ENCODE data around the gene TSNAXIP1.

The TSNAXIP1 gene

GRCh38 chr16:67773569-67774456 is 32.9 kb upstream of the TSNAXIP1 start:
- no peak overlapping the region for H3K4me3 ChIP-seq (replicated peaks; ENCODE audit: low read depth, low read length)
- DNase-seq (ENCODE audit: low read depth) = peak; percentile 57
- no peak for TF ChIP-seq CTCF (IDR thresholded peaks at IDR 0.05; ENCODE audit: low read length, missing control alignments)

- no peak for TF ChIP-seq CTCF (IDR thresholded peaks at IDR 0.05; ENCODE audit: low read length, missing control alignments)
These were observed 32.2 kb upstream of the TSNAXIP1 start for GRCh38 chr16:67774457-67774853.

GRCh38 chr16:67775273-67775672 is 31.4 kb upstream of the TSNAXIP1 start:
- no peak for TF ChIP-seq CTCF (IDR thresholded peaks at IDR 0.05; ENCODE audit: low read length, missing control alignments)
- H3K4me3 ChIP-seq (replicated peaks; ENCODE audit: low read depth, low read length) = no peak overlapping the region
- DNase-seq (ENCODE audit: low read depth) = peak; percentile 17

More at GRCh38 chr16:67774457-67774853, 32.2 kb upstream of the TSNAXIP1 start:
- no peak for DNase-seq (ENCODE audit: low read depth)
- H3K4me3 ChIP-seq (replicated peaks; ENCODE audit: low read depth, low read length) = no peak overlapping the region

GRCh38 chr16:67779256-67780014 is 27.3 kb upstream of the TSNAXIP1 start:
- H3K4me3 ChIP-seq (replicated peaks; ENCODE audit: low read depth, low read length) = no peak overlapping the region
- TF ChIP-seq CTCF (IDR thresholded peaks at IDR 0.05; ENCODE audit: low read length, missing control alignments) = no peak
- DNase-seq (ENCODE audit: low read depth) = no peak

GRCh38 chr16:67780847-67781564 is 25.7 kb upstream of the TSNAXIP1 start:
- TF ChIP-seq CTCF (IDR thresholded peaks at IDR 0.05; ENCODE audit: low read length, missing control alignments) = no peak
- no peak for DNase-seq (ENCODE audit: low read depth)
- H3K4me3 ChIP-seq (replicated peaks; ENCODE audit: low read depth, low read length) = no peak overlapping the region

GRCh38 chr16:67781565-67781921 is 25.1 kb upstream of the TSNAXIP1 start:
- no peak for DNase-seq (ENCODE audit: low read depth)
- no peak for TF ChIP-seq CTCF (IDR thresholded peaks at IDR 0.05; ENCODE audit: low read length, missing control alignments)
- no peak overlapping the region for H3K4me3 ChIP-seq (replicated peaks; ENCODE audit: low read depth, low read length)
